IMR-90 (cell line): Measurements from ENCODE around the gene ADAMTS8. TPM values are rescaled to one million over a fixed set of nuclear protein-coding genes. Genes with fewer than 3 reads are reported as not detected.

Source experiments
- ATAC-seq: fragments of 200-7000 bp; cut with Tn5 transposase; 2 replicates; pipeline ENCODE4 v1.9.1; 2020; ENCODE audit warnings: low read depth, mild to moderate bottlenecking, moderate library complexity
- BruUV-seq: library from RNA; stranded (reverse); fragments of 400-500 nt; replicated peaks from 2 replicates; lab custom pipeline; 2021; lab: Mats Ljungman, UMichigan
- CTCF ChIA-PET: fragments of 300-600 bp; formaldehyde crosslinking; extraction: SDS; loops from one replicate; lab custom pipeline; 2021; ENCODE audit warnings: antibody characterized with exemption; lab: Yijun Ruan, JAX
- POLR2A ChIA-PET: fragments of 300-600 bp; sonication (Branson Sonifier 250); formaldehyde crosslinking; loops from one replicate; lab custom pipeline; 2022; ENCODE audit warnings: antibody characterized with exemption; ENCODE audit not compliant: unreplicated experiment; lab: Charles Lee
- DNase-seq: peaks from one replicate; pipeline ENCODE4 v3.0.0; 2013
- H2AFZ ChIP-seq: replicated peaks from 2 replicates; pipeline ENCODE3; 2013; ENCODE audit warnings: low read length, mild to moderate bottlenecking; ENCODE audit not compliant: poor library complexity
- H2AK5ac ChIP-seq: 2 replicates; pipeline ENCODE4 v1.6.1; 2013; ENCODE audit warnings: low read depth, low read length, inconsistent platforms
- H2AK9ac ChIP-seq: replicated peaks from 2 replicates; pipeline ENCODE3; 2013; ENCODE audit warnings: mild to moderate bottlenecking, low read depth, low read length, moderate library complexity; ENCODE audit not compliant: poor library complexity
- H2BK120ac ChIP-seq: 2 replicates; pipeline ENCODE4 v1.6.1; 2013; ENCODE audit warnings: low read depth, low read length, inconsistent platforms
- H2BK15ac ChIP-seq: 3 replicates; pipeline ENCODE4 v1.6.1; 2013; ENCODE audit warnings: low read depth, low read length, inconsistent platforms
- H2BK20ac ChIP-seq: 2 replicates; pipeline ENCODE4 v1.6.1; 2013; ENCODE audit warnings: low read depth, mild to moderate bottlenecking, inconsistent platforms, low read length, moderate library complexity
- H2BK5ac ChIP-seq: 2 replicates; pipeline ENCODE4 v1.6.1; 2013; ENCODE audit warnings: mild to moderate bottlenecking, low read depth, low read length, inconsistent platforms; ENCODE audit not compliant: poor library complexity, severe bottlenecking
- H3K14ac ChIP-seq: replicated peaks from 2 replicates; pipeline ENCODE4 v1.6.1; 2013; ENCODE audit warnings: low read depth, low read length, inconsistent platforms
- H3K18ac ChIP-seq: 2 replicates; pipeline ENCODE4 v1.6.1; 2013; ENCODE audit warnings: low read depth, low read length, control low read depth
- H3K23ac ChIP-seq: 2 replicates; pipeline ENCODE4 v1.6.1; 2013; ENCODE audit warnings: low read depth, low read length, inconsistent platforms
- H3K27ac ChIP-seq: 2 replicates; pipeline ENCODE4 v1.5.1; 2013; ENCODE audit warnings: mild to moderate bottlenecking, control low read depth, low read length; ENCODE audit not compliant: insufficient read depth
- H3K27me3 ChIP-seq: 2 replicates; pipeline ENCODE4 v1.6.1; 2013; ENCODE audit warnings: low read length; ENCODE audit not compliant: control insufficient read depth, insufficient read depth
- H3K36me3 ChIP-seq: 2 replicates; pipeline ENCODE4 v1.6.1; 2013; ENCODE audit warnings: low read length, mixed read lengths; ENCODE audit not compliant: control insufficient read depth, insufficient read depth
- H3K4ac ChIP-seq: 2 replicates; pipeline ENCODE4 v1.6.1; 2013; ENCODE audit warnings: low read depth, low read length, inconsistent platforms
- H3K4me1 ChIP-seq: 2 replicates; pipeline ENCODE4 v1.6.1; 2013; ENCODE audit warnings: low read length, mixed read lengths; ENCODE audit not compliant: control insufficient read depth, insufficient read depth
- H3K4me2 ChIP-seq: 2 replicates; pipeline ENCODE4 v1.6.1; 2013; ENCODE audit warnings: low read depth, mild to moderate bottlenecking, control low read depth, low read length, moderate library complexity
- H3K4me3 ChIP-seq: 2 replicates; pipeline ENCODE4 v1.5.1; 2013; ENCODE audit warnings: low read depth, mild to moderate bottlenecking, control low read depth, low read length, moderate library complexity; ENCODE audit not compliant: insufficient read depth
- H3K56ac ChIP-seq: 2 replicates; pipeline ENCODE4 v1.6.1; 2013; ENCODE audit warnings: low read length, inconsistent platforms; ENCODE audit not compliant: insufficient read depth; ENCODE audit errors: extremely low read depth
- H3K79me1 ChIP-seq, 2 experiments: 2 replicates each; pipeline ENCODE4 v1.6.1; 2013; ENCODE audit warnings: low read length in 2 of 2, inconsistent platforms in 1 of 2, low read depth in 1 of 2
- H3K9ac ChIP-seq: 2 replicates; pipeline ENCODE4 v1.6.1; 2013; ENCODE audit warnings: low read depth, low read length, control low read depth
- H3K9me1 ChIP-seq: 2 replicates; pipeline ENCODE4 v1.6.1; 2013; ENCODE audit warnings: low read length, inconsistent platforms; ENCODE audit not compliant: insufficient read depth
- H3K9me3 ChIP-seq: 2 replicates; pipeline ENCODE4 v1.6.1; 2013; ENCODE audit warnings: low read length; ENCODE audit not compliant: control insufficient read depth, insufficient read depth
- H4K20me1 ChIP-seq: 2 replicates; pipeline ENCODE4 v1.6.1; 2013; ENCODE audit warnings: low read length, inconsistent platforms; ENCODE audit not compliant: insufficient read depth
- H4K5ac ChIP-seq: 2 replicates; pipeline ENCODE4 v1.6.1; 2013; ENCODE audit warnings: mild to moderate bottlenecking, low read depth, low read length, control low read depth
- H4K8ac ChIP-seq, 2 experiments: 2 replicates each; pipeline ENCODE4 v1.6.1; 2013; ENCODE audit warnings: low read depth in 2 of 2, low read length in 2 of 2, control low read depth in 1 of 2, inconsistent platforms in 1 of 2
- H4K91ac ChIP-seq: 2 replicates; pipeline ENCODE4 v1.6.1; 2013; ENCODE audit warnings: low read depth, low read length, inconsistent platforms; ENCODE audit not compliant: insufficient read depth
- BHLHE40 ChIP-seq: fragments of 150-350 bp; IDR thresholded peaks from 2 replicates; pipeline ENCODE4 v1.6.1; 2016; ENCODE audit warnings: mild to moderate bottlenecking, low read depth, low read length
- CEBPB ChIP-seq: IDR thresholded peaks from 2 replicates; pipeline ENCODE4 v1.6.1; 2012; ENCODE audit warnings: low read depth, low read length, improper control_type of control experiment
- CHD1 ChIP-seq: IDR thresholded peaks from 2 replicates; pipeline ENCODE4 v1.6.1; 2012; ENCODE audit warnings: low read depth, low read length, improper control_type of control experiment
- FOS ChIP-seq: fragments of 150-350 bp; IDR thresholded peaks from 2 replicates; pipeline ENCODE4 v1.6.1; 2016; ENCODE audit warnings: low read depth, low read length
- MAZ ChIP-seq: IDR thresholded peaks from 2 replicates; pipeline ENCODE4 v1.6.1; 2012; ENCODE audit warnings: low read depth, mild to moderate bottlenecking, low read length, improper control_type of control experiment, moderate library complexity, borderline replicate concordance
- MXI1 ChIP-seq: IDR thresholded peaks from 2 replicates; pipeline ENCODE4 v1.6.1; 2012; ENCODE audit warnings: low read depth, mild to moderate bottlenecking, low read length, moderate library complexity, borderline replicate concordance
- NFE2L2 ChIP-seq: fragments of 150-350 bp; IDR thresholded peaks from 2 replicates; pipeline ENCODE4 v1.6.1; 2016; ENCODE audit warnings: low read depth, mild to moderate bottlenecking, low read length
- POLR2A ChIP-seq: IDR thresholded peaks from 2 replicates; pipeline ENCODE4 v1.6.1; 2012; ENCODE audit warnings: mild to moderate bottlenecking, low read depth, low read length
- RAD21 ChIP-seq: IDR thresholded peaks from 2 replicates; pipeline ENCODE4 v1.6.1; 2012; ENCODE audit warnings: low read length, improper control_type of control experiment
- RCOR1 ChIP-seq: IDR thresholded peaks from 2 replicates; pipeline ENCODE4 v1.6.1; 2012; ENCODE audit warnings: mild to moderate bottlenecking, low read length, improper control_type of control experiment; ENCODE audit not compliant: insufficient replicate concordance
- RFX5 ChIP-seq: IDR thresholded peaks from 2 replicates; pipeline ENCODE4 v1.8.0; 2012; ENCODE audit warnings: low read depth, mild to moderate bottlenecking, low read length, moderate library complexity
- SMC3 ChIP-seq: fragments of 150-350 bp; IDR thresholded peaks from 2 replicates; pipeline ENCODE4 v1.6.1; 2016; ENCODE audit warnings: low read depth, mild to moderate bottlenecking, antibody characterized with exemption, low read length, moderate library complexity
- USF2 ChIP-seq: fragments of 150-350 bp; IDR thresholded peaks from 2 replicates; pipeline ENCODE4 v1.6.1; 2017; ENCODE audit warnings: mild to moderate bottlenecking, antibody characterized with exemption, low read length, low read depth
- WGBS, 2 experiments: methylation state at CpG; one replicate each; pipeline versions ENCODE4 v1.1.5 to v1.1.7; 2013; ENCODE audit warnings: missing lambda C conversion rate in 2 of 2; ENCODE audit not compliant: insufficient read length in 1 of 2; ENCODE audit errors: extremely low coverage in 2 of 2; 5-methylcytosine and 5-hydroxymethylcytosine counted together
- dilution Hi-C: fragments of 300-500 bp; cut with HindIII; formaldehyde crosslinking; loops from one replicate; pipeline ENCODE4 v1.14.3; 2018; ENCODE audit warnings: low sequenced_read_pairs; ENCODE audit not compliant: unreplicated experiment
- in situ Hi-C: fragments of 300-500 bp; cut with MboI; formaldehyde crosslinking; loops from 3 replicates; pipeline ENCODE4 v1.14.3; 2019; ENCODE audit warnings: low sequenced_read_pairs, inconsistent platforms, mixed read lengths
- intact Hi-C: fragments of 100-400 bp; cut with micrococcal nuclease; formaldehyde crosslinking; loops from 2 replicates; pipeline ENCODE4 v1.10.0; 2022
- polyA plus RNA-seq, 3 experiments: library from polyadenylated mRNA; depleted of rRNA; stranded (reverse); fragments of >200 nt; gene quantifications; 2 replicates each; pipeline ENCODE4 v1.2.3, GENCODE V29; 2012; ENCODE audit warnings: low replicate concordance in 1 of 3
- total RNA-seq: library from RNA; depleted of rRNA; stranded (reverse); fragments of >200 nt; gene quantifications from 2 replicates; pipeline ENCODE4 v1.2.3, GENCODE V29; 2012

The ADAMTS8 gene
- total and polyA plus RNA-seq, 2 of the 4 experiments (the other 2 are of a cell fraction), result under 0.01 to 0.60 TPM

DNA sequence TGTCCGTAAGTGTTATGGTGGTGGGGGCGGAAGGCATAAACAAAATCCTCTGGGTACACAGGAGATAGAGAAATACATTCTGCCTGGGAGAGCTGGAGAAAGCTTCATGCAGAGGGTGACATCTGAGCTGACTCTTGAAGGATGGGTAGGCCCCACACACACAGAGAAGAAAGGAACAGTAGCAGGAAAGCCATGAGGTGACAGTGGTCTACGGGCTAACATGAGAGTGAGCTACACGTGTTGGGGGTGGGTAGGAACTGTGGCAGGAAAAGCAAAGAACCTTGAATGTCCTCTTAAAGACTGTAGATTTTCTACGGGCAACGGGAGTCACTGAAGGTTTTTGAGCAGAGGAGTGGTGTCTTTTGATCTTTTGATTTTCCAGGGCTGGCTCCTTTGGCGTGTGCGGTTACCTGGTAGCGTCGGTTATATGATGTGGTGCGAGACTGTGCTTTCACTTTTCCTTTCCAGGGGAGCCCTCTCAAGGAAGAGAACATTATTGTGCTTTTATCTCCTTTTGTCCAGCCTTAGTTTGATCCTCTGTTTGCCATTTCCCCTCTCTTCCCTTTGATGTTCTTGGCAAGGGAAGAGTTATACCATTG is 39.7 kb downstream of the ADAMTS8 start (continued):
- TF ChIP-seq USF2 (no peak), BHLHE40 (no peak)

DNA sequence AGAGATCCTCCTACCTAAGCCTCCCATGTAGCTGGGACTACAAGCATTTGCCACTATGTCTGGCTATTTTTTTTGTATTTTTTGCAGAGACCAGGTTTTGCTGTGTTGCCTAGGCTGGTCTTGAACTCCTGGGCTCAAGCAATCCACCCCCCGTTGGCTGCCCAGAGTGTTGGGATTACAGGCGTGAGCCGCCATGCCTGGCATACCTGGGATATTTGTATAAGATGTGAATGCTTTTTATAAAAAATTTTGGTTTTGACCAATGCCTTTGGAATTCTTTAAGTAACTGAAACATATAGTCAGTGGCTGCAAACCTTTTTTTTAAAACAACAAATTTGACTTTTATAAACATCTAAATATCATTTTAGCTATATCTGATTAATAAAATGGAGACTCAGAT is 42.4 kb downstream of the ADAMTS8 start:
- POLR2A ChIA-PET, result no interaction called here
- TF ChIP-seq RCOR1 (no peak), FOS (no peak), POLR2A (no peak), BHLHE40 (no peak; the same call in 1 of the 2 replicates), MXI1 (no peak), RFX5 (no peak), RAD21 (no peak), SMC3 (no peak), MAZ (no peak), CHD1 (no peak), NFE2L2 (no peak), CEBPB (no peak), USF2 (no peak)

More for the DNA sequence above, 42.4 kb downstream of the ADAMTS8 start:
- Histone ChIP-seq H2BK15ac (no peak overlapping the region), H2AK9ac (no peak overlapping the region), H3K4me3 (no peak overlapping the region), H3K27ac (no peak overlapping the region), H4K5ac (no peak overlapping the region), H3K23ac (no peak overlapping the region), H2BK20ac (no peak overlapping the region), H3K14ac (no peak overlapping the region; the same call in 1 of the 2 replicates), H3K27me3 (peaks cover 6% of the 10 kb centered on the region), H3K18ac (0 out of 2 replicates have a peak overlapping the region, but pooled peaks have one; percentile 21), H3K4ac (peak overlapping the region; percentile 57; the same call in 1 of the 2 replicates), H3K9me3 (no peaks in the 10 kb centered on the region), H2BK120ac (no peak overlapping the region; the same call in 1 of the 2 replicates), H2AK5ac (no peak overlapping the region), H3K4me2 (no peak overlapping the region), H3K79me1 (no peaks in the 10 kb centered on the region), H4K91ac (peak overlapping the region; percentile 29; the same call in 1 of the 2 replicates), H3K36me3 (no peaks in the 10 kb centered on the region), H2BK5ac (no peak overlapping the region), H4K8ac (no peak overlapping the region), H3K56ac (no peak overlapping the region), H3K4me1 (peaks cover 23% of the 10 kb centered on the region), H2AFZ (no peak overlapping the region), H3K9me1 (peaks cover 8% of the 10 kb centered on the region; the same call in 1 of the 2 replicates), H4K20me1 (peaks cover 8% of the 10 kb centered on the region; the same call in 1 of the 2 replicates), H3K9ac (no peak overlapping the region)
- WGBS, 2 experiments, result 67% methylated on average over 3 of the region's 3 CpGs; no CpG with 5 or more reads in 1 of the 2 experiments
- CTCF ChIA-PET, result interaction anchor here (0.9 kb wide), 1 partner anchor 15 kb away, joined by 3 read pairs; no protein-coding TSS in a partner anchor
- DNase-seq (peak; percentile 40), ATAC-seq (no peak)
- in situ Hi-C loops, result loop anchor here (25.0 kb wide), 1 partner anchor 174 kb away; no protein-coding TSS in a partner anchor
- intact Hi-C loops, result loop anchor here (2.0 to 10.0 kb wide), 2 partner anchors 27 to 71 kb away; partner anchors contain the start of gene ZBTB44
- dilution Hi-C loops, result no loop called here
- BruUV-seq, result no TSS peak
